Skeletal muscle cell (primary cell): Measurements from ENCODE around the gene KIAA0232.
"Not testable (repeated sequence)": the region's sequence is repeated elsewhere in the genome, so short reads cannot be mapped to it uniquely, and the experiment has no call there.

Source experiments
- DNase-seq: peaks from one replicate; pipeline ENCODE4 v3.0.0-alpha.2; 2010; ENCODE audit warnings: low read depth
- H3K4me3 ChIP-seq: 2 replicates; pipeline ENCODE4 v1.5.1; 2011; ENCODE audit warnings: low read depth, mild to moderate bottlenecking, control low read depth, low read length, moderate library complexity

KIAA0232 gene

GRCh38 chr4:6890971-6891370, 108.4 kb downstream of the KIAA0232 start:
- not testable (repeated sequence) for DNase-seq, H3K4me3 ChIP-seq

- DNase-seq, result no peak
- H3K4me3 ChIP-seq, result no peak overlapping the region
These were observed 109.1 kb downstream of the KIAA0232 start for GRCh38 chr4:6891436-6892170.

DNA sequence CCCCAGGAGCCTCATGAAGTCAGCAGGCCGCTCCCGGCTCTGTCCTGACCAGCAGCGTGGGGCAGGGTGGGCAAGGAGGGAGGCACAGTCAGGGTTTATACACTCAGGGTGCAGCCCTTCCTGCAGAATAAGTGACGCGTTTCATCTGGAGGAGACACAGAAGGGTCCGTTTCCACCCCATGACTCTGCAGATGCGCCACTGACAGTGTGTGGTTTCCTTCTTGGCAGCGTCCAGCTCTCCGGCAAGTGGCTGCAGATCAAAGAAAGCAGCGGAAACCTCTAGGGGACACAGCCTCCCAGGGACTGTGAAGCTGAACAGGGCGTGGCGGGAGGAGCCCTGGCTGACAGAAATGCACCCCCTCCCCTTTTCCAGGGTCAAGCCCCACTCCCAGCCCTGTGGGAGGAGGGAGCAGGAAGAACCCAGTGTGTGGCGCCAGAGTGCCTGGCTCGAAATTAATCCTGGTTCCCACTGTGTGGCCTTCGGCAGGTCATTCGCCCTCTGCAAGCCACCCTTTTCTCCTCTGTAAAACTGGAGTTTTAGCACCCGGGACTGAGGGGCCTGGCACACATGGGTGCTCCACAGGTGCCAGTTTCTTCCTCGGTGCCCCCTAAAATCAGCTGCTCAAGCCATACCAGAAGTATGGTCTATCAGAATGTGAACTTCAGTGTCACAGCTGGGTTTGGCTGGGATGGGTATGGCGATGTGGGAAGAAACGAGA, 109.8 kb downstream of the KIAA0232 start:
- no peak overlapping the region for H3K4me3 ChIP-seq
- no peak for DNase-seq

- H3K4me3 ChIP-seq, result no peak overlapping the region
- DNase-seq, result no peak
These were observed 110.3 kb downstream of the KIAA0232 start for GRCh38 chr4:6892909-6893202.

- peak; percentile 52 for DNase-seq
- H3K4me3 ChIP-seq, result no peak overlapping the region
These were observed 111.0 kb downstream of the KIAA0232 start for GRCh38 chr4:6893449-6894085.

DNA sequence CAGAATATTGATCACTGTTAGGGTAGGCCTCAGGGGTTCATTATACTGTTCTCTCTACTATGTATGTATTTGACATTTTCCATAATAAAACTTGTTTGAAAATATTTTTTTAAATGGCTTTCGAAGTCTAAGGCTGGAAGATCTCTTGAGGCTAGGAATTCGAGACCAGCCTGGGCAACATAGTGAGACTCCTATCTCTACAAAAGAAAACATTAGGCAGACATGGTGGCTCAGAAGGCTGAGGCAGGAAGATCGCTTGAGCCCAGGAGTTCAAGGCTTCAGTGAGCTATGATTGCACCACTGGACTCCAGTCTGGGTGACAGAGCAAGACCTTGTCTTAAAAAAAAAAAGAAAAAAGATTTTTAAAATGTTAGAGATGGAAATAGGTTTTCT, 111.6 kb downstream of the KIAA0232 start:
- no peak for DNase-seq
- no peak overlapping the region for H3K4me3 ChIP-seq

DNA sequence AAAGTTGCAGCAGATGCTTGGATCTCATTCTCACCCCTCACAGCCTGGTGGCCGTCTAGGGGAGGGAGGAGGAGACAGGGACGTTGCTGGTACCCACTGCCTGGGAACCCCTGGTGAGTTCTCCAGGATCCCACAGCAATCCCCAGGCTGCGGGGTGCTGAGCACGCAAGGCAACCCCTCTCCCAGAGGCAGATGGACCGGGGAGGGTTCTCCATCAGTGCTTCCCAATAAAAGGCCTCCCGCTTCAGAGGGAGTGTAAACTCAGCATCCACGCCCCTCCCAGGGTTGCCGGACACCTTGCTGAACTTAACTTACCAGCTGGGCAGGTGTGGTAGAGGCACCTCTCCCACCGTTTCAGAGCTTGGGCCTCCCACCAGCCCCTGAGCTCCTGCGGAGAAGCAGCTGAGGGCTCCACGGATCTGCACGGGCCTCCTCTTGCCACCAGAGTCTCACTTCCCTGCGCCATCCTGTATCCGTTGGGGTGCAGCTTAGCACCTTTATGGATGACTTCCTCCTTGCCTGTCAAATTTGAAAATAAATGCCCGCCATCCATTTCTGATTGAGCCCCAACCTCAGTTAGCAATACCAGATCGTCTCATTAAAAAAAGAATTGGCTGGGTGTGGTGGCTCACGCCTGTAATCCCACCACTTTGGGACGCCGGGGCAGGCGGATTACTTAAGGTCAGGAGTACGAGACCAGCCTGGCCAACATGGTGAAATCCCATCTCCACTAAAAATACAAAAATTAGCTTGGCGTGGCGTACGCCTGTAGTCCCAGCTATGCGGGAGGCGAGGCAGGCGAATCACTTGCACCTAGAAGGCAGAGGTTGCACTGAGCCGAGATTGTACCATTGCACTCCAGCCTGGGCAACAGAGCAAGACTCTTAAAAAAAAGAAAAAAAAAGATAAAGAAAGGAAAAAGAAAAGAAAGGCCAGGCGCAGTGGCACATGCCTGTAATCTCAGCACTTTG, 112.3 kb downstream of the KIAA0232 start:
- no peak for DNase-seq
- no peak overlapping the region for H3K4me3 ChIP-seq

DNA sequence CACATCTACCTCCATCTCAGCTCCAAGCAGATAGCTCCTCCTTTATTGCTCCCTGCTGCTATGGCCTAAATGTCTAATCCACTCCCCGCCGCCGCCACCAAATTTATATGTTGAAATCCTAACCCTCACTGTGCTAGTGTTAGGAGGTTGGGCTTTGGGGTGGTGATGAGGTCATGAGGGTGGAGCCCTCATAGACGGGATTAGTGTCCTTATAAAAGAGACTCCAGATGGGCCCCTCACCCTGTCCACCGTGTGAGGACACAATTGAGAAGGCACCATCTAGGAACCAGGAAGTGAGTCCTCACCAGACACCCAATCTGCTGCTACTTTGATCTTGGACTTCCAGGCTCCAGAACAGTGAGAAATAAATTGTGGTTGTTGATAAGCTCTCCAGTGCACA, 113.5 kb downstream of the KIAA0232 start:
- no peak for DNase-seq
- no peak overlapping the region for H3K4me3 ChIP-seq

DNA sequence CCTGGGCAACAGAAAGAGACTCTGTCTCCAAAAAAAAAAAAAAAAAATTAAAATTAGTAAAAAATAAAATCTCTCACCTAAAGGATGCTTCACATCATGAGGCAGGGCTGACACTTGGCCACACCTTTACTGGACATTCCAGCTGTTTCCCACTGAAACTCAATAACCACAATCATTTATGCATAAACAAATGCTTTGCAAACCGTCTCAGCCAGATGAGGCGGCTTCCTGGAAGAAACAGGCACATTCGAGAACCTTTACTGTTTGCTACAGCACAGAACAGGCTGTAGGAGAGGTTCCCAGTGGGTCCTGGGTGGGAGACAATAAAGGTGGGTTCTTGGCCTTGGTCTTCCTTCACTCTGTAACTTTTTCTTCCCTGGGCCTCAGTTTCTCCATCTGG, 116.2 kb downstream of the KIAA0232 start:
- DNase-seq, result no peak

GRCh38 chr4:6900181-6900812, 117.8 kb downstream of the KIAA0232 start:
- no peak overlapping the region for H3K4me3 ChIP-seq
- DNase-seq, result no peak

More for the DNA sequence above, 116.2 kb downstream of the KIAA0232 start:
- no peak overlapping the region for H3K4me3 ChIP-seq

DNA sequence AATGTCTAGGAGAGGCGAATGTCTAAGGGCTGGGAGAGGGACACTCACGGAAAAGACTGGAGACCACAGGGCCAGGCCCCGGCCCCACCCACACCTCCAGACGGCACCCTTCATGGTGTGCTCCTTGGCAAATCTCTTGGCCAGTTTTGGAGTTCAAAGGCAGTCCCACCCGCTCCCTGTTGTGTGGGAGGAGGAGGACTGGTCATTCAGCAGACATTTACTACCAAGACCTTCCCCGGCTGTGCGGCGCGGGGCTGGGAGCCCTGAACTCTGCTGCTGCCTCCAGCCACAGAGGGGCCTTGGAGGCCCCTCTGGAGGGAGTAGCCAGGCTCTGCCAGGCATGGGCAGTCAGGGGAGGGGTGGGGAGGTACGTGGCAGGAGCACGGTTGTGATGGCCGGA, 118.4 kb downstream of the KIAA0232 start:
- DNase-seq, result no peak
- no peak overlapping the region for H3K4me3 ChIP-seq

DNA sequence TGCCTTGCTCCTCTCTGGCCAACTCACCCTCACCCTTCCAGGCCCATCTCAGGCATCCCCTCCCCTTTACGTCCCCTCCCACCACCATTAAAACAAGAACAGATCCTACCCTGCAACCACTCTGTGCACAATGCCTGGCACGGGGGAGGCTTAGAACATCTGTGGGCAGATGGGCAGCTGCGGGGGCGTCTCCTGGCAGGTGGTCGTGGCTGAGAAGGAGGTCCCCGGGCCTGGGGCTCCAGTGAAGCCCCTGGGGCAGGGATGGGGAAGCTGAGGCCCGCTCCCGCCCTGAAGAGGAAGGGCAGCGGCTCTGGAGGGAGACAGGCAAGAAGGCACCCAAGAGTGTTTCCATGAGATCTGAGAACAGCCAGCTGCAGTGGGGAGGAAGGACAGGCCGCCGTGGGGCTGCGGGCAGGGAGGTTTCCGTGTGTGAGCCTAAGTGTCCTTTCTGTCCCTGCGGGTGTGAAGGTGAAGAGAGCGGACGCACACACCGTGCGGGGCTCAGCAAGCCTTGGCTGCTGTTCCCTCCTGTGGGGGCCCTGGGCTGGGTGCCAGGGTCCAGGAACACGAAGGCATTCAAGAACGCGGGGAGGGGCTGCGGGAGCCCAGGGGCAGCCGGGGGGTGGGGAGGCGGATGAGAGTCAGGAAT, 119.3 kb downstream of the KIAA0232 start:
- DNase-seq, result no peak
- H3K4me3 ChIP-seq, result no peak overlapping the region

DNA sequence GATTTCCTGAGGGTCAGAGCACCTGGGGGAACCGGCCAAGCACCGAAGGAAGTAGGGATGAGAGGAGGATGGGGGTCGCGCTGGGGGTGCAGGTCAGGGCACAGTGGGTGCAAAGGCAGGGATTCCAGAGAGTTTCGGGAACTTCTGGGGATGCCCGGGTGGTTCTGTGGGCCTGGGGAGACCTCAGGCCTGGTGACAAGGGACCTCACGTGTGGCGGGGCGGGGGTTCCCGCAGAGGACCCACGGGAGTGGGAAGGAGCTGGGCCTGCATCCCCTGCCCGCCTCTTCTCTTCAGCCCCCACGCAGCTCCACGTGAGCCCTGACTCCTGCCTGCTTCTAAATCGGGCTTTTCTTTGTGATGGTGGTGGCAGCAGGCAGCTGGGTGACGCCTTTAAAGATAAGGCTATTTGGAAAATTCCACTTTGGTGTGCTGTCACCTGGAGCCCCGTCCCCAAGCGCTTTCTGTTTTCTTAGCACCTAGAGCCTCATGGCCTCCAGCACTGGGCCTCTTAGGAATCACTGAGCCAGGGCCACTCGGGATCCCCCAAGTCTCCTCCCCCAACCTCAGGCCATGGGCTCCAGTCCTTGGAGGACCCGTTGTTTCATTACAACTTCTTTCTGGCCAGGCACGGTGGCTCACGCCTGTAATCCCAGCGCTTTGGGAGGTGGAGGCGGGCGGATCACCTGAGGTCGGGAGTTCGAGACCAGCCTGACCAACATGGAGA, 120.0 kb downstream of the KIAA0232 start:
- no peak for DNase-seq
- no peak overlapping the region for H3K4me3 ChIP-seq

DNA sequence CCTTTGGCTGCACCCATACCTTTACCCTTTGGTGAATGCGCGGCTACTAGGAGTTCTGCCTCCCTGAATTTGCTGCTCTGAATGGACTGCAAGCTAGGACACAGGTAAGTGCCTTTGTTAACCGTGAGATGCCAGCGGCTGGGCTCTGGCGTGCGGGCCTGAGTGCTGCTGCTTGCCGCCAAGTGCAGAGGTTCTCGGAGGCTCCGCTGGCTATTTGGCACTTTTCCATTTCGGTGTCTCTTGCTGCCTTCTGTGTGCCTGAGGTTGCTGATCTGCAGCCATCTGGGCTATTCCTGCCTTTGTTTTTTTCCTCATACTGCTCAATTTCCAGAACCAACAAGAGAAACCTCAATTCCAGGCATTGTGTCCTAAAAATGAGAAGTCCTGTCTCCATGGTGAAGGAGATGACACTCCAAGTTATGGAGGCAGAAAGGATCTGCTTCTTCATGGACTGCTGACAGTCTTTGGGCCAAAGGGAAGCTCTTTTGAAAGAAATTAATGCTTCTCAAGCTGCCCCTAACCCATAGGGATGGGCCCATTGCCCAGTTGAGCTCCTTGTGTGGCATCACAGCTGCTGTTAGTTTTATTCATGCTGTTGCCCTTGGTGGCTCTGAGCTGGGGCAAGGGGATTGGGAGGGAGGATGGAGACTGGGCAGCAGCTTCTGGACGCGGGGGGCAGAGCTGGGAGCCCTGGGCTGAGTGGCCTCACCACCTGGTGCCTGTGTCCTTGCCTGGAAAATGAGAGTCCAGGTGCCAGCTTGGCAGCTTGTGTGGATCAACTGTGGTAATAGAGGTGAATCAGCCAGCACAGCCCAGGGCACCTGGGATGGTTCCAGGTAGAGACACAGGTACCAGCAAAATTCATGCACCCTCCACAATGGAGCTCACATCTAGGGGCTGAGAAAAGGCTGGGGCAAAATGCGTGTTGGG, 123.3 kb downstream of the KIAA0232 start:
- no peak overlapping the region for H3K4me3 ChIP-seq
- no peak for DNase-seq

GRCh38 chr4:6906486-6906885, 124.0 kb downstream of the KIAA0232 start:
- DNase-seq, H3K4me3 ChIP-seq: not testable (repeated sequence)

DNA sequence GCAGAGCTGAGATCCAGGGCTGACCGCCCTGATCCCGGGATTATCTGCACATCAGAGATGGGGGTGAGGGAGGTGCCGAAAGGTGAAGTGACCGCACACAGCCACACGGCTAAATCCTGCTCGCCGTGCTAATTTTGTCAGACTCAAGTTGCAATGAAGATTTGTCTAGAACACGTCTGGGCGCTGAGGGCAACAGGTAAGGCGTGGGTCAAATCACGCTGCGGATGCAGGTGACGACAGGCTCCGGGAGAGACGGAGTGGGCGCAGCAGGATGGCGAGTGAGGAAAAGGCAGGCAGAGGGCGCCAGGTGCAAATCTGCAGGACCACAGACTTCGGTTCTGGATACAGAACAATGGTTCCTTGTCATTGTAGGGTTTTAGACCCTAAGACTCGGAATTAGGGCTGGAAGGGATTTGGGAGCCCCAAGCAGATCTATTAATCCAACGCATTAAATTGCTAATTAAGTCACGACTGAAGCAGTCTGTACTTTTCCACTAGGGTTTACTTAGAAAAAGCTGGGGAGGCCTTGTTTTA, 125.2 kb downstream of the KIAA0232 start:
- H3K4me3 ChIP-seq, result no peak overlapping the region
- DNase-seq, result no peak
